Skeletal muscle tissue (tissue), 4 donors: ENCODE results near the gene PXDN. TPM values are rescaled to one million over a fixed set of nuclear protein-coding genes. Genes with fewer than 3 reads are reported as not detected.
"Not testable (repeated sequence)": the region's sequence is repeated elsewhere in the genome, so short reads cannot be mapped to it uniquely, and the experiment has no call there.

Experiments
- H3K27ac ChIP-seq: one replicate; pipeline ENCODE4 v1.7.0; 2013; ENCODE audit warnings: mild to moderate bottlenecking, low read depth, low read length, inconsistent platforms
- H3K27me3 ChIP-seq, 3 donors: one replicate each; pipeline ENCODE4 v1.7.0; 2013; ENCODE audit warnings: low read length in 3 of 3; ENCODE audit not compliant: control insufficient read depth in 3 of 3, insufficient read depth in 3 of 3
- H3K36me3 ChIP-seq, 3 donors: one replicate each; pipeline ENCODE4 v1.7.0; 2013; ENCODE audit warnings: low read length in 3 of 3; ENCODE audit not compliant: control insufficient read depth in 3 of 3, insufficient read depth in 3 of 3
- H3K4me1 ChIP-seq, 3 donors: one replicate each; pipeline ENCODE4 v1.7.0; 2013; ENCODE audit warnings: low read length in 3 of 3, mild to moderate bottlenecking in 3 of 3; ENCODE audit not compliant: control insufficient read depth in 3 of 3, insufficient read depth in 3 of 3
- H3K4me3 ChIP-seq, 3 donors: one replicate each; pipeline ENCODE4 v1.7.0; 2013; ENCODE audit warnings: low read length in 3 of 3
- H3K9ac ChIP-seq, 3 donors: one replicate each; pipeline ENCODE4 v1.7.0; 2013; ENCODE audit warnings: low read length in 3 of 3, mild to moderate bottlenecking in 3 of 3, moderate library complexity in 2 of 3, low read depth in 1 of 3
- H3K9me3 ChIP-seq, 3 donors: one replicate each; pipeline ENCODE4 v1.7.0; 2013; ENCODE audit warnings: low read length in 3 of 3; ENCODE audit not compliant: control insufficient read depth in 3 of 3
- total RNA-seq: library from RNA; depleted of rRNA; stranded (reverse); fragments of >200 nt; gene quantifications from one replicate; pipeline ENCODE4 v1.2.3, GENCODE V29; 2014
- donor health status: Osteomylitis.

PXDN gene
- total RNA-seq, 1 donor from 2014 or later = 106 TPM

DNA sequence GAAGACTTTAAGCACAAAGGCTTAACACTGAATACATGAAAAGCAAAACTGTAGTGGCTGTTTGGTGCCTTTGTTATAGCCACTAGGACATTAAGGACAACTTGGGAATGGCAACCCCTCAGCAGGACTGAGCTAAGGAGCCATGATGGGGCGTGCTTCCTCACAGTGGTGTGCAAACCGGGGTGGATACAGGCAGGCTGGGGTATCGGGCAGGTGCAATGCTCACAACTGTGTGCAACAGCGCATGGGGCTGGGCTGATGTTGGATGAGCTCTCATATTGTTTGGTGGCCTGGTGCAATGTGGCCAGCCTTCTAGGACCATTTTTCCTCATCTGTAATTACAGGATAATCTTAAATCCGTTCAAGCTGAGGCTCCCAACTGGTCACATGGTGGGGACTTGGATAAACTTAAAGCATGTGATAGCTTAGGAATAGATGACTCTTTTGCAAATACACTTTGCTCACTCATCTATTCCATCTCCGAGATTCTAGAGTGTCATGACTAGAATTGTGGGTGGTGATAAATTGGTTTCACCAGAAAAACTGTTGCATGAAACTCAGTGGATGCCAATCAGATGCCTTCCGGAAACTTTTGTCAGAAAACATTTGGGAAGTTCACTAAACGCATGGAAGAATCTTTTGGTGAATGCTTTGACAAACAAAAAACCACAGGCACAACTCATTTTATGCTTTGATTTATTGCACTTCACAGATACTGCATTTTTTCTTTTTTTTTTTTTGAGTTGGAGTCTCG, 116.5 kb downstream of the PXDN start:
- Histone ChIP-seq H3K36me3 (no peaks in the 10 kb centered on the region), H3K27me3 (peaks cover 0 to 12% (median 3%) of the 10 kb centered on the region in 3 donors), H3K4me3 (no peak overlapping the region), H3K4me1 (peaks cover 0 to 5% (median 4%) of the 10 kb centered on the region in 3 donors), H3K9ac (no peak overlapping the region), H3K9me3 (no peaks in the 10 kb centered on the region), H3K27ac (no peak overlapping the region)

DNA sequence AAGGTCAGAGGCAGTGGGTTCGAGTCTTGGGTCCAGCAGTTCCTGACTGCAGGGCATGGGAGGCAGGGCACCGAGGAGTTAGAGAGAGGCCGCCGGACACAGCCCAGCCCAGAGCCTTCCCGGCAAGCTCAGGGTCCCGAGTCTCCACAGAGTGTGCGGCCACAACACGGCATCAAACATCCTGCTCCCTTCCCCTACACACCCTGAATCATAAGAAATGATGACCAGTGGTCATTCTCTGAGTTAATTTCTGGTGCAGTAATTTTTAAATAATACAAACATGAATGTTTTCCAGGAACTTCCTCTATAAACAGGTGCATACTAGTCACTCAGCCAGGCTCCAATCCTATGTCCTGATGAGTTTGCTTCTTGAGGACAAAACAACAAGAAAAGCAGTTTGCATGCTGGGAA, 118.0 kb downstream of the PXDN start:
- peaks cover 0 to 12% (median 3%) of the 10 kb centered on the region in 3 donors for H3K27me3 ChIP-seq
- H3K9me3 ChIP-seq = no peaks in the 10 kb centered on the region
- no peak overlapping the region for H3K9ac ChIP-seq
- no peak overlapping the region for H3K4me3 ChIP-seq
- peak overlapping the region; percentile 23 for H3K27ac ChIP-seq
- peaks cover 0 to 5% (median 4%) of the 10 kb centered on the region in 3 donors for H3K4me1 ChIP-seq
- H3K36me3 ChIP-seq = no peaks in the 10 kb centered on the region

DNA sequence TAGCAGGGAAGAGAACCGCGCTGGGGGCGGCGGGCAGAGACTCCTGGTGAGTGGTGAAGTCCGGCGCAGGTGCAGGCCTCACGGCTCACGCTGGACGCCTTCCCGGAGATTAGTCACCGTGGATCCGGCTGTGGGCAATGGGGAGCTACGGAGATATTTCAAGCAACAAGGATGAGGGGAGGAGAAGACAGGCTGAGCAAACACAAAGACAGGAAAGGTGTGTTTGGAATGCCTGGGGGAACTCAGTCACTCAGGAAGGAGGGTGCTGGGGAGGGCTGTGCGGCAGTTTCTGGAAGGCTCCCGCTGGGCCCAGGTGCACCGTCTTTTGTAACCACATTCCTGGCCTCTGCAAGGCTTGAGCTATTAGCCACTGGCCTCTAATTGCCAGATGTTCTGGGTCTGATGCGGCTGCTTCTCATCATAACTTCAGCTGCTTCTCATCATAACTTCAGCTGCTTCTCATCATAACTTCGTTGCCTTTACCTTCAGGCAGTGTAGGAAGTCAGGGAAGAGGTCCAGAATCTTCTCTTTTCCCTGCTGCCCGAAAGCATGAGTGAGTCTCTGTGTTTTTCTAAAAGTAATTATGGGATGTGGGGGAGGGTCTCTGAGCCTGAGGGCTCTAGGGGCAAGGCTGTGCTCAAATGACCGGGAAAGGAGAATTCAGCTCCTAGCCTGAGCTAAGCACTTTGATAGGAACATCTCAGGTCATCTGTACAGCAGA, 118.9 kb downstream of the PXDN start:
- Histone ChIP-seq H3K9ac (no peak overlapping the region), H3K9me3 (no peaks in the 10 kb centered on the region), H3K4me3 (no peak overlapping the region), H3K36me3 (no peaks in the 10 kb centered on the region), H3K27me3 (peaks cover 0 to 10% (median 3%) of the 10 kb centered on the region in 3 donors), H3K4me1 (peaks cover 0 to 5% (median 4%) of the 10 kb centered on the region in 3 donors), H3K27ac (peak overlapping the region; percentile 23)

DNA sequence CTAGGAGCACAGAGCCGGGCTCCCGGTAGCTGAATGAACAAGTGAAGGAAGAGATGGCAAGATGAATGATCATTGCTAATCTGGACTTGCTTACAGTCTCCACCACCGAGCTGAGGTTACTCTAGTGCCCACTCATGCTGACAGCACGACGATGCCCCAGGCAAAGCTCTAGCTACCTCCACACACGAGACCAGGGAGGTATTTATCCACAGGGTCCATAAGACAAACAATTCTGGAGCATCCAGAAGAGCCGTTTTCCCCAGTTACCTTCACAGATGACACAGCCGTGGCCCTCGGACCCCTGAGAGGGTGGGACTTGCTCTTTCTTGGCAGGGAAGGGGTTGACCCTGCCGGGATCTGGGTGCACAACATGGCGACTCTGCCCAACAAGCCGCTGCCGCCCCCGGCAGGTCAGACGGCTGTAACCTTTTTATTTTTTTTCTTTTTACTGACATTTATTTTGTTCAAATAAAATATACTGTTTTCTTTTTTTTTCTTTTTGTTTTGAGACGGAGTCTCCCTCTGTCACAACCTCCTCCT, 120.3 kb downstream of the PXDN start:
- Histone ChIP-seq H3K9ac (no peak overlapping the region), H3K27ac (no peak overlapping the region), H3K36me3 (no peaks in the 10 kb centered on the region), H3K4me1 (peaks cover 0 to 5% (median 4%) of the 10 kb centered on the region in 3 donors), H3K4me3 (no peak overlapping the region), H3K9me3 (no peaks in the 10 kb centered on the region), H3K27me3 (peaks cover 0 to 10% (median 3%) of the 10 kb centered on the region in 3 donors)

DNA sequence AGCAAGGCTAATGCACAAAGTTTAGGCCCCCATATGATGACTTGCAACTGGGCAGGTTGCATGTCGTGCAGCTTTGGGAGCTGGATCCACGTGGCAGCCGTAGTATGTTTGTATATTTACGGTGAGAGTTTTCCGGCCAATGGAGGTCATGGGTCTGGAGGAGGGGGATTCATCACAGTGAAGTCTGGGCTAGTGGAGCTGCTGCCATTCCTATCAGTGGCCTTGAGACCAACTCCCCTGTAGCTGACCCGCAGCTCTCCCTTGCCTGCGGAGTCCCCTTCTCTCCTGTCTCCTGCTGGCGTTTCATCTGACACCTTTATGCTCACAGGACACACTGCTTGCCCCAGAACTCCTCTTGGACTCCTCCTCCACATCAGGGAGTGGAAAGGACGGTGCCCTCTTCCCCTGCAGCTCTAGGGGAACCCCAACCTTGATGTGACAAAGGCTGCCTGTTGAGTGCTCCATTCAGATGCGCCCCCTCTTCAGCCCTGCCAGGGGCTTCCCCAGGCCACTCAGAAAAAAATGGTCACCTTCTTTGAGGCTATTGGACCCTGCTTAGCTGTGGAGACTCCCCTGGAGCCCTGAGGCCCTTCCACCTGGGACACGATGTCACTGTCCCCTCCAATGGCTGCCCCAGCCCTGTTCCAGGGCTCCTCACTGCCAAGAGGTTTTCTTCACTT, 121.7 kb downstream of the PXDN start:
- no peak overlapping the region for H3K27ac ChIP-seq
- no peak overlapping the region for H3K4me3 ChIP-seq
- H3K4me1 ChIP-seq = peaks cover 0 to 5% (median 4%) of the 10 kb centered on the region in 3 donors
- H3K9me3 ChIP-seq = no peaks in the 10 kb centered on the region
- peaks cover 0 to 7% (median 3%) of the 10 kb centered on the region in 3 donors for H3K27me3 ChIP-seq
- no peaks in the 10 kb centered on the region for H3K36me3 ChIP-seq
- H3K9ac ChIP-seq = no peak overlapping the region

DNA sequence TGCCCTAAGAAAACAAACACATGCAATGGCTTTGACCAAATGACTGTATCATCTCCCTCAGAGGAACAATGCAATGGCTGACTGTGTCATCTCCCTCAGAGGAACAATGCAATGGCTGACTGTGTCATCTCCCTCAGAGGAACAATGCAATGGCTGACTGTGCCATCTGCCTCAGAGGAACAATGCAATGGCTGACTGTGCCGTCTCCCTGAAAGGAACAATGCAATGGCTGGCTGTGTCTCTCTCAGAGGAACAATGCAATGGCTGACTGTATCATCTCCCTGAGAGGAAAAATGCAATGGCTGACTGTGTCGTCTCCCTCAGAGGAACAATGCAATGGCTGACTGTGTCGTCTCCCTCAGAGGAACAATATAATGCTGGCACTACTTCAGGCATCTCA, 122.3 kb downstream of the PXDN start:
- not testable (repeated sequence) for H3K4me3 ChIP-seq, H3K36me3 ChIP-seq, H3K27ac ChIP-seq, H3K9me3 ChIP-seq, H3K9ac ChIP-seq, H3K27me3 ChIP-seq, H3K4me1 ChIP-seq

DNA sequence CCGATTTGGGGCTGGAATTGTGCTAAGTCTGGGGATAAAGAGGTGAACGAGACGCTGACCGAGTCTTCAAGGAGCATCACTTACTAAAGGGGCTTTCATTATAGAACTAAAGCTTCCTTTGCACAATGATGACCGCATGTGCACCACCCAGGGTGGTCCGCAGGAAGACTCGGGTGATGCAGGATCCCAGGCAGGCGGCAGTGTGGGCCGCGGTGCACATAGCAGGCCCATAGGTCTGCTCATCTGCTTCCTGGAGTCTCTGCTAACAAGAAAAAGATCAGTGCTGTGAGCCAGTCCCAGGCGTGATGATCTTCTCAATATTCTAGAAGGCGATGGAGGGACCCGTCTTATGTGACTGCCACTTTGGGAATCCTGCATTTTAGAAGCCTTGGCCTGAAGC, 122.8 kb downstream of the PXDN start:
- Histone ChIP-seq H3K4me1 (peaks cover 0 to 5% (median 4%) of the 10 kb centered on the region in 3 donors), H3K9me3 (no peaks in the 10 kb centered on the region), H3K4me3 (no peak overlapping the region), H3K36me3 (no peaks in the 10 kb centered on the region), H3K9ac (no peak overlapping the region), H3K27ac (no peak overlapping the region), H3K27me3 (peaks cover 0 to 6% (median 3%) of the 10 kb centered on the region in 3 donors)

DNA sequence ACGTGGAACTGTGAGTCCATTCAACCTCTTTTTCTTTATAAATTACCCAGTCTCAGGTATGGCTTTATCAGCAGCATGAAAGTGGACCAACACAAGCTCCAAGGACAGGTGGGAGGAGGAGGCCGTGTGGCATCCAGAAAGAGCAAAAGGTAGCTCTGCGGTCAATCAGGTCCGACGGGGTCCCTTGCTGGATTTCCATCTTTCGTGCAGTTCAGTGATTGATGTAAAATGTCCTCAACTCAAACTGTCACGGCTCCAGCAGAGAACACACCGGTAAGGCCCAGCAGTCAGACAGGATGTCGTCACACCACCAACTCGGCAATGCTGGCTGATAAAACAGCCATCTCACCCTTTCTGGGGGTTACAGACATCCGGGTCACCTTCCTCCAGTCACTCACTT, 123.3 kb downstream of the PXDN start:
- H3K9ac ChIP-seq = no peak overlapping the region
- H3K4me3 ChIP-seq = no peak overlapping the region
- peaks cover 0 to 6% (median 3%) of the 10 kb centered on the region in 3 donors for H3K27me3 ChIP-seq
- H3K9me3 ChIP-seq = no peaks in the 10 kb centered on the region
- peaks cover 0 to 5% (median 4%) of the 10 kb centered on the region in 3 donors for H3K4me1 ChIP-seq
- no peak overlapping the region for H3K27ac ChIP-seq
- H3K36me3 ChIP-seq = no peaks in the 10 kb centered on the region

DNA sequence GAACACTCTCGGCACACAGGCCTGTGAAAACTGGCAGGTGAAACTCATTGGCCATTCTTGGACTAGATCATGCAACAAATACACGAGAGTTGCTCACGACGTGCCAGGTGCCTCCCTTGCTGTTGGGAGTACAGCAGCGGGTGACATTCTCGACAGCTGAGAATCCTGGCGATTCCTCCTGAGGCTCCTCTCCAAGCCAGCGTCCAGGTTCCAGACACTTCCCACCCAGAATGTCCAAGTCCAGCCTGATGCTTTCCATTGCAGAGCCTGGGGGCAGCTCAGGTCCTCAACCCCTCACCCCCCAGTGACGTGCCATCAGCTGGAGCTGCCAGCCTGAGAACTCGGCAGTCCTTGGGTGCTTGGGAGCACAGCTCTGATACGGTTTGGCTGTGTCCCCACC, 124.2 kb downstream of the PXDN start:
- Histone ChIP-seq H3K4me3 (no peak overlapping the region), H3K9ac (no peak overlapping the region), H3K27ac (no peak overlapping the region), H3K9me3 (no peaks in the 10 kb centered on the region), H3K4me1 (no peaks in the 10 kb centered on the region), H3K36me3 (no peaks in the 10 kb centered on the region), H3K27me3 (peaks cover 0 to 3% (median 0%) of the 10 kb centered on the region in 3 donors)
